ENCODE data around the gene BCR.

DNA sequence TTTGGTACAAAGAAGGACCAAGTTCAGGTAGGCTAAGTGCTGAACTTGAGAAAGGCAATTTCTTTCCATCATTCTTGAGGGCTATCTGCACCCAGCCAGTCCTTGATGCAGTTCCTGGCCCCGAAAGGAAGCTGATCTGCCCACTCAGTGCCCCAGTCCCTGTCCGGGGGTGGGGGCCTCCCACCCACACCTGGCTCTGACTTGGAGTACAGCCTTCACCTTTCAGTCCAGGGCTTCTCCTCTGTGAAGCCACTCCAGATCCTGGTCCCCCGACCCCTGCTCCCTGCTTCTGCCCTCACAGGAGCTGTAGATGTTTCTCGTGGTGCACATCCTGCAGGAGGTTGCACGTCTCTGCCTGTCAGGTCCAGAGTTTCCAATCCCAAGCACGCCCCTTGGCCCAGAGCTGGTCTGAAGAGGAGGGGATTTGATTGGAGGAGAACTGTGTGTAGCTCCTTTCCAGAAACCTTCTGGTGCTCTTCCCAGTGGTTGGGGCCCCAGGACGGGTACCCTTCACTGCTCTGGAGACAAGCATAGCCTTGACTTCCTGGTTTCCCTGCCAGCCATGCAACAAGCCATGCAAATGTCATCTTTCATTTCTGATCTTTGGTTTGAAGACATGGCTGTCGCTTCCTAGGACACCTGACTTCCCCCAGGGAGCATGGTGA is 75.3 kb downstream of the BCR start:
- TF ChIP-seq, protein P1, sequence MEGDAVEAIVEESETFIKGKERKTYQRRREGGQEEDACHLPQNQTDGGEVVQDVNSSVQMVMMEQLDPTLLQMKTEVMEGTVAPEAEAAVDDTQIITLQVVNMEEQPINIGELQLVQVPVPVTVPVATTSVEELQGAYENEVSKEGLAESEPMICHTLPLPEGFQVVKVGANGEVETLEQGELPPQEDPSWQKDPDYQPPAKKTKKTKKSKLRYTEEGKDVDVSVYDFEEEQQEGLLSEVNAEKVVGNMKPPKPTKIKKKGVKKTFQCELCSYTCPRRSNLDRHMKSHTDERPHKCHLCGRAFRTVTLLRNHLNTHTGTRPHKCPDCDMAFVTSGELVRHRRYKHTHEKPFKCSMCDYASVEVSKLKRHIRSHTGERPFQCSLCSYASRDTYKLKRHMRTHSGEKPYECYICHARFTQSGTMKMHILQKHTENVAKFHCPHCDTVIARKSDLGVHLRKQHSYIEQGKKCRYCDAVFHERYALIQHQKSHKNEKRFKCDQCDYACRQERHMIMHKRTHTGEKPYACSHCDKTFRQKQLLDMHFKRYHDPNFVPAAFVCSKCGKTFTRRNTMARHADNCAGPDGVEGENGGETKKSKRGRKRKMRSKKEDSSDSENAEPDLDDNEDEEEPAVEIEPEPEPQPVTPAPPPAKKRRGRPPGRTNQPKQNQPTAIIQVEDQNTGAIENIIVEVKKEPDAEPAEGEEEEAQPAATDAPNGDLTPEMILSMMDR (IDR thresholded peaks at IDR 0.05) = no peak
- TF ChIP-seq POLR2A (IDR thresholded peaks at IDR 0.05) = no peak
